Transverse colon (tissue), 4 donors: ENCODE results near the gene DCLK3.

ENCODE experiments used
- POLR2A ChIP-seq: fragments of 450-650 bp; IDR thresholded peaks from one replicate; pipeline ENCODE4 v1.6.1; 2016; ENCODE audit warnings: antibody characterized with exemption, mild to moderate bottlenecking, moderate library complexity
- POLR2AphosphoS5 ChIP-seq, 3 donors: sonication (generic); formaldehyde crosslinking; IDR thresholded peaks; one replicate each; pipeline ENCODE4 v1.6.1; 2016; ENCODE audit warnings: antibody characterized with exemption in 3 of 3
- TF ChIP-seq, protein P1 (sequence below), 5 experiments: fragments of 200-600 bp in 3 of 5; fragments of 450-650 bp in 2 of 5; sonication (generic) in 3 of 5; IDR thresholded peaks; 1 replicate in 2 of 5; 2 replicates in 3 of 5; pipeline ENCODE4 v1.5.1; 2016 to 2017; ENCODE audit warnings: antibody characterized with exemption in 5 of 5, inconsistent platforms in 3 of 5, mild to moderate bottlenecking in 2 of 5, moderate library complexity in 1 of 5

DNA sequence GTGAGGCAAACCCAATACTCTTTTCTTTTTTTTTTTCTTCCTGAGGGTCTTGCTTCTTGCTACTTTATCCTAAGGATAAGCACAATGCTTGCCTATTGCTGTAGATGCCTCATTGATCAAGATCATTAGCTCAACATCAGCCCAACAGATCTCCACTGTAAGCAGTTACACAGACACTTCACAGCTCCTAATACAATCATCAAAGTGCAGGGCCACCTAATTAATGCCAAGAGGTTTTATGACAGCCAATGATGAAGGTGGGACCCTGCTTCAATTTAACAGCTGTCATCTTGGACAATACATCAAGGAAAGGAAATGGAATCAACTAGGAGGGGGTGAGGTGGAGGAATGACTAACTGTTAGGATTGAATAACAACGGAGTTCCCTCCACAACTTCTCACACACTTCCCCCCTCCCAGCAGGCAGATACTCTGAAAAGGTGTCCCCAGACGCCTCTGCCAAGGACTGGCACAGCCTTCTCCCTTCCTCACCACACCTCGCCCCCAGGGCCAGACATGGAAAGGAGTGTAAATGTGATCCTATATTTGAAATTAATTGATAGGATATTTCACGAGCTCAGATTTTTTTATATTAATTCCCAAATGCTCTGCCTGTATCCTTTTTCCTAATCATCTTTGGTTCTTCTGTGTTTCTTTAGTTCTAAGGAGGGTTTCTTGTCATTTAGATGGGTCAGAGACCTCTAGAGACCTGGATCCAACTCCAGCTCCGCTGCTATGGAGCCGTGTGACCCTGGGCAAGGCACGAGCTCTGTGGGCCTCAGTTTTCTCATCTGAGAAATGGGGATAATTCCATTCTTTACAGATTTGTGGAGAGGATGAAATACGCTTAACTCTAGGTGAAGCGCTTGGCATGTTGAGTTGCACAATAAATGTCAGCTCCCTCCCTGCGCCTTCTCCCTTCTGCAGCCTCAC is 1.2 kb downstream of the DCLK3 start:
- TF ChIP-seq POLR2AphosphoS5 (IDR thresholded peaks at IDR 0.05), result no peak
- no peak for TF ChIP-seq POLR2A
- TF ChIP-seq, protein P1, sequence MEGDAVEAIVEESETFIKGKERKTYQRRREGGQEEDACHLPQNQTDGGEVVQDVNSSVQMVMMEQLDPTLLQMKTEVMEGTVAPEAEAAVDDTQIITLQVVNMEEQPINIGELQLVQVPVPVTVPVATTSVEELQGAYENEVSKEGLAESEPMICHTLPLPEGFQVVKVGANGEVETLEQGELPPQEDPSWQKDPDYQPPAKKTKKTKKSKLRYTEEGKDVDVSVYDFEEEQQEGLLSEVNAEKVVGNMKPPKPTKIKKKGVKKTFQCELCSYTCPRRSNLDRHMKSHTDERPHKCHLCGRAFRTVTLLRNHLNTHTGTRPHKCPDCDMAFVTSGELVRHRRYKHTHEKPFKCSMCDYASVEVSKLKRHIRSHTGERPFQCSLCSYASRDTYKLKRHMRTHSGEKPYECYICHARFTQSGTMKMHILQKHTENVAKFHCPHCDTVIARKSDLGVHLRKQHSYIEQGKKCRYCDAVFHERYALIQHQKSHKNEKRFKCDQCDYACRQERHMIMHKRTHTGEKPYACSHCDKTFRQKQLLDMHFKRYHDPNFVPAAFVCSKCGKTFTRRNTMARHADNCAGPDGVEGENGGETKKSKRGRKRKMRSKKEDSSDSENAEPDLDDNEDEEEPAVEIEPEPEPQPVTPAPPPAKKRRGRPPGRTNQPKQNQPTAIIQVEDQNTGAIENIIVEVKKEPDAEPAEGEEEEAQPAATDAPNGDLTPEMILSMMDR (IDR thresholded peaks at IDR 0.05), result no peak
